ENCODE results near the gene CSF2RB.

CSF2RB gene

GRCh38 chr22:36913427-36914389 lies at the start of gene CSF2RB:
Gene CSF2RB (plus strand): TSS chr22:36913628. CDS start chr22:36922208, 8,580 bp downstream.
- DNase-seq (ENCODE audit: low read depth in 2 of 2), result no peak

GRCh38 chr22:36863979-36864378 lies 49.4 kb upstream of the CSF2RB start:
- no peak for DNase-seq (ENCODE audit: low read depth in 2 of 2)

- DNase-seq (ENCODE audit: low read depth in 2 of 2), result no peak
Measured at GRCh38 chr22:36864454-36865215, 48.8 kb upstream of the CSF2RB start.

- no peak for DNase-seq (ENCODE audit: low read depth in 2 of 2)
Measured at GRCh38 chr22:36865346-36865745, 48.1 kb upstream of the CSF2RB start.

GRCh38 chr22:36867695-36868094 lies 45.7 kb upstream of the CSF2RB start:
- no peak for DNase-seq (ENCODE audit: low read depth in 2 of 2)

- DNase-seq (ENCODE audit: low read depth in 2 of 2), result no peak
Measured at GRCh38 chr22:36868546-36869181, 44.8 kb upstream of the CSF2RB start.

GRCh38 chr22:36870250-36870649 lies 43.2 kb upstream of the CSF2RB start:
- no peak for DNase-seq (ENCODE audit: low read depth in 2 of 2)

GRCh38 chr22:36871669-36872081 lies 41.8 kb upstream of the CSF2RB start:
- DNase-seq (ENCODE audit: low read depth in 2 of 2), result no peak

GRCh38 chr22:36872084-36872483 lies 41.3 kb upstream of the CSF2RB start:
- no peak for DNase-seq (ENCODE audit: low read depth in 2 of 2)

GRCh38 chr22:36872866-36873498 lies 40.4 kb upstream of the CSF2RB start:
- DNase-seq (ENCODE audit: low read depth in 2 of 2), result no peak

- no peak for DNase-seq (ENCODE audit: low read depth in 2 of 2)
Measured at GRCh38 chr22:36873614-36874308, 39.7 kb upstream of the CSF2RB start.

GRCh38 chr22:36874309-36874696 lies 39.1 kb upstream of the CSF2RB start:
- DNase-seq (ENCODE audit: low read depth in 2 of 2), result no peak

GRCh38 chr22:36874736-36875135 lies 38.7 kb upstream of the CSF2RB start:
- DNase-seq (ENCODE audit: low read depth in 2 of 2), result no peak

- no peak for DNase-seq (ENCODE audit: low read depth in 2 of 2)
Measured at GRCh38 chr22:36875741-36876140, 37.7 kb upstream of the CSF2RB start.

GRCh38 chr22:36879775-36880174 lies 33.7 kb upstream of the CSF2RB start:
- DNase-seq (ENCODE audit: low read depth in 2 of 2), result no peak

GRCh38 chr22:36881504-36882245 lies 31.8 kb upstream of the CSF2RB start:
- no peak for DNase-seq (ENCODE audit: low read depth in 2 of 2)

- DNase-seq (ENCODE audit: low read depth in 2 of 2), result no peak
Measured at GRCh38 chr22:36884349-36885158, 28.9 kb upstream of the CSF2RB start.

GRCh38 chr22:36885474-36885873 lies 28.0 kb upstream of the CSF2RB start:
- no peak for DNase-seq (ENCODE audit: low read depth in 2 of 2)

- no peak for DNase-seq (ENCODE audit: low read depth in 2 of 2)
Measured at GRCh38 chr22:36886016-36886415, 27.4 kb upstream of the CSF2RB start.

- DNase-seq (ENCODE audit: low read depth in 2 of 2), result no peak
Measured at GRCh38 chr22:36887162-36887561, 26.3 kb upstream of the CSF2RB start.

Data from stimulated activated CD4-positive, alpha-beta T cell treated with anti-CD3 and anti-CD28 coated beads, Interleukin-12 subunit alpha, Interleukin-12 subunit beta, amount 100 ng/mL, for 24 hours (primary cell).